GM21447 (cell line): ENCODE measurements around the gene FAM120AOS.

Experiments
- ATAC-seq: cut with Tn5 transposase; IDR thresholded peaks from one replicate; pipeline ENCODE4 v1.9.1; 2021; ENCODE audit not compliant: unreplicated experiment

The FAM120AOS gene

GRCh38 chr9:93453047-93453914, at the start of gene FAM120AOS:
TSS of gene FAM120AOS (minus strand) at chr9:93453581. CDS start at chr9:93452709, 872 bp downstream.
- peak; percentile 56 for ATAC-seq

- ATAC-seq = no peak
Measured at GRCh38 chr9:93501406-93501805, 48.0 kb upstream of the FAM120AOS start.

- ATAC-seq = no peak
Measured at GRCh38 chr9:93500571-93501298, 47.4 kb upstream of the FAM120AOS start.

- ATAC-seq = no peak
Measured at GRCh38 chr9:93496285-93496684, 42.9 kb upstream of the FAM120AOS start.

GRCh38 chr9:93493949-93494348, 40.6 kb upstream of the FAM120AOS start:
- ATAC-seq = no peak

- ATAC-seq = no peak
Measured at GRCh38 chr9:93492327-93492726, 38.9 kb upstream of the FAM120AOS start.

GRCh38 chr9:93491593-93492232, 38.3 kb upstream of the FAM120AOS start:
- ATAC-seq = no peak

- no peak for ATAC-seq
Measured at GRCh38 chr9:93488244-93488643, 34.9 kb upstream of the FAM120AOS start.

- ATAC-seq = no peak
Measured at GRCh38 chr9:93486268-93486667, 32.9 kb upstream of the FAM120AOS start.

- no peak for ATAC-seq
Measured at GRCh38 chr9:93483497-93483896, 30.1 kb upstream of the FAM120AOS start.

- ATAC-seq = no peak
Measured at GRCh38 chr9:93480728-93481324, 27.4 kb upstream of the FAM120AOS start.

GRCh38 chr9:93480262-93480661, 26.9 kb upstream of the FAM120AOS start:
- ATAC-seq = no peak

GRCh38 chr9:93479726-93480125, 26.3 kb upstream of the FAM120AOS start:
- no peak for ATAC-seq

- no peak for ATAC-seq
Measured at GRCh38 chr9:93477397-93477796, 24.0 kb upstream of the FAM120AOS start.

GRCh38 chr9:93476924-93477323, 23.5 kb upstream of the FAM120AOS start:
- no peak for ATAC-seq

- ATAC-seq = no peak
Measured at GRCh38 chr9:93475856-93476255, 22.5 kb upstream of the FAM120AOS start.

GRCh38 chr9:93475108-93475507, 21.7 kb upstream of the FAM120AOS start:
- ATAC-seq = no peak

GRCh38 chr9:93473411-93473810, 20.0 kb upstream of the FAM120AOS start:
- ATAC-seq = no peak

- ATAC-seq = no peak
Measured at GRCh38 chr9:93471124-93471523, 17.7 kb upstream of the FAM120AOS start.

- ATAC-seq = no peak
Measured at GRCh38 chr9:93470391-93470790, 17.0 kb upstream of the FAM120AOS start.

- no peak for ATAC-seq
Measured at GRCh38 chr9:93468763-93469456, 15.5 kb upstream of the FAM120AOS start.
